Astrocyte (in vitro differentiated cells and primary cell): ENCODE measurements around the gene RLN3.

Experiments
- CTCF ChIP-seq: IDR thresholded peaks from 2 replicates; pipeline ENCODE4 v1.5.1; 2011; ENCODE audit warnings: low read depth, mild to moderate bottlenecking, inconsistent platforms, low read length, moderate library complexity; ENCODE audit not compliant: insufficient read depth
- EZH2 ChIP-seq: IDR thresholded peaks from 2 replicates; pipeline ENCODE4 v1.6.1; 2012; ENCODE audit warnings: mild to moderate bottlenecking, low read length, inconsistent platforms; ENCODE audit not compliant: insufficient read depth

- TF ChIP-seq CTCF (no peak), EZH2 (no peak)
Observed at GRCh38 chr19:14063105-14063504, 35.2 kb downstream of the RLN3 start.
